Erythroblast (primary cell): ENCODE results near the gene MEGF10.

Source experiments
- GATA1 ChIP-seq: IDR thresholded peaks from 2 replicates; pipeline ENCODE4 v1.6.1; 2011; ENCODE audit warnings: low read depth, mild to moderate bottlenecking, control low read depth, low read length, moderate library complexity
- POLR2A ChIP-seq: IDR thresholded peaks from 2 replicates; pipeline ENCODE4 v1.6.1; 2011; ENCODE audit warnings: mild to moderate bottlenecking, low read length

DNA sequence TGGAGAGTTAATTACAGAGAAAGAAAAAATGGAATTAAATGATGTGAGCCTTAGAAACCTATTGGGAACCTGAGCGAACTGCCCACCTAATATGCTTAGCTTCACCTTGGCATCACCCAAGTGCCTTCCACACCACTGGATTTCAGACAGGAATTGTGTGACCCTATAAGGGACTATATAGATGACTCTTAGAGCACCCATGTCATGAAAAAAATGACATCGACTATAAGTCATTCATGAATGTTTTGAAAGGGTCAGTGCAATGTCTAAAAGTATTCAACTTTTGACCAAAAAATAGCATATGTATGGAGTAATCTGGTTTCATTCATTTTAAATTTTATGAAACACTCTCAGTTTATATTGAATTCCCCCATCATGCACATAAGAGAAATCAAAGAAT is 145.2 kb downstream of the MEGF10 start:
- no peak for TF ChIP-seq POLR2A
- no peak for TF ChIP-seq GATA1
